Right ventricle myocardium inferior (tissue), 1 donor: Measurements from ENCODE around the gene RETREG1. TPM values are rescaled to one million over a fixed set of nuclear protein-coding genes. Genes with fewer than 3 reads are reported as not detected.
A peak's percentile ranks its signal among the peaks of the same experiment; 100 is the strongest.
"Not testable (repeated sequence)": the region's sequence is repeated elsewhere in the genome, so short reads cannot be mapped to it uniquely, and the experiment has no call there.

ENCODE experiments used
- ATAC-seq: fragments of 200-7000 bp; cut with Tn5 transposase; one replicate; pipeline ENCODE4 v1.9.1; 2020; ENCODE audit warnings: mild to moderate bottlenecking, moderate library complexity
- DNase-seq: peaks from one replicate; pipeline ENCODE4 v3.0.0; 2021; ENCODE audit errors: missing footprints
- intact Hi-C: fragments of 100-400 bp; cut with DNase I; formaldehyde crosslinking; loops from one replicate; pipeline ENCODE4 v1.11.0; 2022
- total RNA-seq: library from RNA; stranded (reverse); fragmentation: NEBNext Ultra II Directional; extraction: Animal tissue kit (Norgen Biotek cat#: 25700); gene quantifications from one replicate; pipeline ENCODE4 v1.2.1, GENCODE V29; 2021
- donor health status: DM: no; HTN: yes; CAD: no; lungs with severe emphysema.

Gene RETREG1
- total RNA-seq, 1 donor from 2014 or later = 197 TPM

DNA sequence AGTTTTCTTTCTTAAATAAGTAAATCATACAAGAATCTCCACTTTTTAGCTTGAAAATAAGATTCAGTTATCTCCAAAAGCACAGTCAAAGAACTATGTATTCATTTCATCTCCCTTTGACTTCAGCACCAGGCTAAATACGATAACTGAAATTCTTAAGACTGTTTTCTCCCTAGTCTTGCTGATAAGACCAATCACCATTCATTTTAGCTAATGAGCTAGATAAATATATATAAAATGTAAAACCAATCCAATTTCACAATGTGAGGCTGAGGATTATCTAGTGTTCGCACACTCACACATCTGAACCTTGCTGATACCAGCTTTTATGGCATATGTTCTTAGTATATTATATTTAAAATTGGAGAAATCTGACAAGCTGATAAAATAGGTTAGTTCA is 133.9 kb downstream of the RETREG1 start:
- ATAC-seq (no peak), DNase-seq (no peak)
- intact Hi-C loops = loop anchor here (10.0 kb wide), 1 partner anchor 712 kb away; no protein-coding TSS in a partner anchor

DNA sequence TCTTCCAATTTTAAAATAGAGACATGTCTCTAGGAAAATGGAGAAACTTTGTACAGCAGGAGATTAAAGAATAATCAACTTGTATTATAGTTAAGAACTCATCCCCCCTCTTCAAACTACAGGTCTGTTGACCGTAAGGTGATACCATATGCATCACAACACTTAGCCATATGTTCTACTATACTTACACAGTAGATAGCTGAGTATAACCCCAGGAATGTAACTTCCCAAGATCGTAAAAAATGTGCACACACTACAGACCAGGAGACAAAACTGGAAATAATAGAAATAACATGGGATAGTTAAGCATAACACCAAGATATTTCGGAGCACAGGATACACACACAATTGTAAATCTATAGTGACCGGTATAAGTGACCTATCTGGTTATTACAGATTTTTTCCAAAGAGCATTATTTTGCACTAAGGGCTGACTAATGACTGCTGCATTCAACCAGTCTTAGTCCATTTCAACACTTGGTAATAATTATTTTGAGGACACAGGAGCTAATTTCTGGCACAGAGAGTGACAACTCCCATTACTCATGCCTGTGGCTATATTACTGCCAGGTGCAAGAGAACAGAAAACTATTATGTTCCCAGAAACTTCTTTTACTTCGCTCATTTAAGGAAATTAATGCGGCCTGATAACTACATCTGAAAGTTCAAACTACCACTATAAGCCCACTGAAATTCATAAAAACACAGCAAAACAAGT is 135.8 kb downstream of the RETREG1 start:
- intact Hi-C loops = loop anchor here (10.0 kb wide), 1 partner anchor 714 kb away; no protein-coding TSS in a partner anchor
- no peak for DNase-seq
- no peak for ATAC-seq

DNA sequence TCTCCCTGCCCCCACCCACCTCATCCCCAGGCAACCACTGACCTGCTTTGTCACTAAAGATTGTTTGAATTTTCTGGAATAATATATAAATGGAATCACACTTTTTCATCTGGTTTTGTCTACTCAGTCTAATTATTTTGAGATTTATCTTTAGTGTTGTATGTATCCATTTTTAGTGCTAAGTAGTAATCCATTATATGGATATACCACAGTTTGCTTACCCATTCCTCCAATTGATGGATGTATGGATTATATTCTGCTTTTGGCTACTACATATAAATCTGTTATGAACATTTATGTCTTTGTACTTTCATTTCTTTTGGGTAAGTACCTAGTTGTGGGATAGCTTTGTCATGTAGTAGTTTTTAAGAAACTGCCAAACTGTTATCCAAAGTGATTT is 136.7 kb downstream of the RETREG1 start:
- intact Hi-C loops = loop anchor here (10.0 kb wide), 1 partner anchor 715 kb away; no protein-coding TSS in a partner anchor
- no peak for ATAC-seq
- DNase-seq = no peak

DNA sequence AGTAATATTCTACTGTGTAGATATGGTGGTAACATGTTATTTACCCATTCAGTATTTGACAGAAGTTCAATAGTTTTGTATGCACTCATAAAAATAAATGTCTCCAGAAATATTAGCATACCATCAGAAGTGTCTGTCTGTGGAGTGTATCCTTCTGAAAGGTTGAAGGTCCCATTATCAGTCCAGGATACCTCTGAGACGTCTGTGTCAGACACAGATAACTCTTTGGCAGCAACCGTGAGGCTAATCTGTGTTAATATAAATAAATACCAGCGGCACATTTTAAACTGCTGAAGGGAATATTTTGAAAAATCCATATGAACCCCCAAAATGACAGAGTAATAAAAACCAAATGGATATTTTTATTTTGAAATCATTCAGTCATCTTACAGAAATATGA is 139.3 kb downstream of the RETREG1 start:
- no peak for ATAC-seq
- no peak for DNase-seq

DNA sequence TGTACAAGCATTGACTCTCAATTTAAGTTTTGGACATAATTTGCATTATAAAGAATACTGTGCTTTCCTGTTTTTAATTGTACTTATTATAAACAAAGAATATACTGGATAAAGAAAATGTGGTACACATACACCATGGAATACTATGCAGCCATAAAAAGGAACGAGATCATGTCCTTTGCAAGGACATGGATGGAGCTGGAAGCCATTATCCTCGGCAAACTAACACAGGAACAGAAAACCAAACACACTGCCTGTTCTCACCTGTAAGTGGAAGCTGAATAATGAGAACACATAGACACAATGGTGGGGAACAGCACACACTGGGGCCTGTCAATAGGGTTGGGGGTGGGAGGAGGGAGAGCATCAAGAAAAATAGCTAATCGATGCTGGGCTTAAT is 140.4 kb downstream of the RETREG1 start:
- ATAC-seq, DNase-seq, intact Hi-C loops: not testable (repeated sequence)

More for the DNA sequence above, 139.3 kb downstream of the RETREG1 start:
- intact Hi-C loops = no loop called here

DNA sequence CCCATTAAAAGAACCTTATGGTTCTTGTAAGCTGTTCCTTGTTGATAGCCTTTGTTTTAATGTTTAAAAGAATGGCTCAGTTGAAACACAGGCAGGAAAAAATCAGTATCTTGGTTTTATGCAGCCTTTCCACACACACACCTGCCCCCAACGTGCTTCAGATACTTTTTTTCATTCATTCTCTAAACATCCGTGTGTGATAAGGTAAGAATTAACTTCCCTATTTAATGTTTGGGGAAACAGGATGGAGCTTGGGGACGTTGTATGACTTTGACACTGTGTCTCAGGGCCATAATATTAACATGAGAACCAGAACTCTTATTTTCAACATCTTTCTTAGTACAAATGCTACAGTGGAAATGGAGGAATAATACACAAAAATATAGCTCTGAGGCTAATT is 145.4 kb downstream of the RETREG1 start:
- DNase-seq (no peak), ATAC-seq (no peak)
- intact Hi-C loops = no loop called here

DNA sequence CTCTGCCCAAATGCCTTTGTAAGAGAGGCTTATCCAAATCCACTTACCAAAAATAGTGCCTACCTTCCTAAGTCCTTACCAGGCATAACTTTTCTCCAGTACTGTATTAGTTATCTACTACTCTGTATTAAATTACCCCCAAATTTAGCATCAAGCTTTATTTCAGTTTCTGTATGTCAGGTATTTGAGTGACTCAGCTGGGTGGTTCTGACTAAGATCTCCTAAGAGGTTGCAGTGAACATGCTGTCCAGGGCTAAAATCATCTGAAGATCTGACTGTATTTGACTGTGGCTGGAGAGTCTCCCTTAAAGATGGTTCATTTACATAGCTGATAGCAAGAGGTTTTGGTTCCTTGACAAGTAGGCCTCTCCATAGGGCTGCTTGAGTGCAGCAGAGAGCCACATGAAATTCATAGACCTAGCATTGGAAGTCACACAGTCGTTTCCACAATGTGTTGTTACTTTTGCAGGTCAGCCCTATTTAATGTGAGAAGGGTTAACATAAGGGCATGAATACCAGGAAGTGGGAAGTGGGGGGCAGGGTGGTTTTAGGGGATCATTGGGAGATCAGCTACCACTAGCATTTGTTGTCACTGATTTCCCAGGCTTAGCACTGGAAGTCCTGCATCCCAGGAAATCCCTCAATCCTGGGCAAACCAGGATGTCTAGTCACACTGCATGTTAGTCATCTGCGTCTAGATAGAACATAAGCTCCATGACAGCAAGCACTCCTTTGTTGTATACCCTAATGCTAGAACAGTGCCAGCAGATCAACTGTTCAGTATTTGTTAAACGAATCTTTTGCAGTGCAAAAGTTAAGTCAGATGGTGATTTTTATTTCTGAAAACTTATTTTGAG is 149.2 kb downstream of the RETREG1 start:
- intact Hi-C loops = no loop called here
- no peak for DNase-seq
- ATAC-seq = peak; percentile 58

DNA sequence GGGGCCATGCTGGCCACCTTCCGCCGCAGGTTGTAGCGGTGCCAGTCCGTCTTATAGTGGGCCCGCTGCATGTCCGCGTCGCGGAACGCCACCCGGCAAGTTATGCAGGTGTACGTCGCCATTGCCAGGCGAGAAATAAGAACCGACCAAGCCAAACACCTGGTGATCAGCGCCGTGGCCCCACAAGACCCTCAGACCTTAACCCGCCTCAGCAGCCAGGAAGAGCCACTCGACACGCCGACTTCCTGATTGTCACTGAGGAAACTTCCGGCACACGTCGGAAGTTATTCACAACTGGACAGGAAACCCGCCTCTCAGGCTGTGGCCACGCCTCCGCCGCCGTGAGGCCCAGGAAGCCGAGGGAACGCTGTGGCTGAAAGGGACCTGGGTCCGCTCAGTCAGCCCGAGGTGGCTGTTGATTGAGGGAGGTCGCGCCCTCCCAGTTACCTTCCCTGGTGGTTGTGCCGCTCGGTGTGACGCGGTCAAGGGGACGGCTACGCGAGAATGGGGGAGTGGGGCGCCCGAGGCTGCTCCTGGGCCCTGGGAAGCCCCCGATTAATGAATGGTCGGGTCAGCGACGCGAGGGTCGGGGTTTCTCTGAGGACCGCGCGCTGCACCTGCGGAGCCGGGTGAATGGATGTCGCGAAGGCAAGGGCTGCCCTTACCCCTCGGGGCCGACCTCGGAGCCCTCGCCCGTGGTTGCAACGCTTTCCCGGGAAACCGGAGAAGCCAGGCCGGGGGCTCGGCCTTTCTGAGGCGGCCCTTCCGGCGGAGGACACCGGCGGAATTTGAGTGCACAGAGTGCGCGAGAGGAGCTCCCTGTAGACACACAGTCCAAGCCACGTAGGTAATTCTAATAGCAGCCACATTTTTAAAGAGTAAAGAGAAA is 151.0 kb downstream of the RETREG1 start, which contains the start of gene ZNF622:
TSS of gene ZNF622 (minus strand) at position 257 of the 889 bp plus-strand sequence. CDS start at position 122, 135 bp downstream.
- ATAC-seq (peak; percentile 93), DNase-seq (peak; percentile 96)
- intact Hi-C loops = no loop called here

DNA sequence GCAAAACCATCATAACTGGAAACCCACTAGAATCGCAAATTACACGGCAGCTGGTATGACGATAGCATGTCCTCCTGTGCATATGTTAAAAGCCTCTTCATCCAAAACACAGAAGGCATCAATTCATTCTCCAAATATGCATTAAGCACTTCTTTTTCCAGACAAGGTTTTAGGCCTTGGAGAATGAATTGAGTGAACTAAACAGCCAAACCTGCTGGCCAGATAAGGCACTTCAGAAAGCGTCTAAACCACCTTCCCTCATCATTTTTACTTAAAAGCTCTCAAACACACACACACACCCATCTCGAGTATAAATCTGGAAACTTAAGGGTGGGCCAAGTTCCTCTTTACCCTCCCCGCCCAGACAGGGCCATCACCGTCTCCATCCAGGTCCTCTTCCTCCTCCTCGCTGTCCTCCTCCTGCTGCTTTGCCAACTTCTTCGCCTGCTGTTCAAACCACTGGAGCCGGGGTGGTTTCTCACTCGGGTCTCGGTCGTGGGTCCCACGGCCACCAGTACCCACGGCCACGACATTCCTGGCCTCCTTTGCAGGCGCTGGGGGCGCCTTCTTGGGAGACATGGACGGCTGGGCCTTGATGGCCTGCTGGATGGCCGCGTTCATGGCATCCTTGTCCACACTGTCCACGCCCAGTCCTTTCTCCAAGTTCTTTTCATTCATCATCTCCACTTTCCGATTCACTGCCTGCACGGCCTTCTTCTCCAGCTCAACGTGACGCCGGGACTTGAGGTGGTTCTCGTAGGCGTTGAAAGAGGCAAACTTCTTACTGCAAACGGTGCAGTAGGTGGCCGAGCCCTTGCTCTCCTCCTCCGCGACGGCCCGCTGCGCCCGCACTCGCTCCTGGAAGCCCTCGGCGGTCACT is 151.9 kb downstream of the RETREG1 start:
- ATAC-seq (no peak), DNase-seq (peak; percentile 57)
- intact Hi-C loops = no loop called here

DNA sequence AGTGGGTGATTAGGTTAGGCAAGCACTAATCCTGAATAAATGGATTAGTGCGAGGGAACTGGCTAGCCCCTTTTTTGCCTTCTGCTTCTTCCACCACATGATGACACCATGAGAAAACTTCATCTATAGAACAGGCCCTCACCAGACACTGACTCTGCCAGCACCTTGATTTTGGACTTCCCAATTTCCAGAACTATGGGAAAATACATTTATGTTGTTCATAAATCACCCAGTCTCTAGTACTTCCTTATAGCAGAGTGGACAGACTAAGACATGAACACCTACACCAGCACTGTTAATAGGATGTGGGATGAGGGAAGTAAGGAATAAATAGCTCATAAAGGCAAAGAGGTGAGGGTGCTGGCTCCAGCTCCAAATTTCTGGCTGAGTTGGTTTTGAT is 152.6 kb downstream of the RETREG1 start:
- ATAC-seq (no peak), DNase-seq (no peak)
- intact Hi-C loops = no loop called here

DNA sequence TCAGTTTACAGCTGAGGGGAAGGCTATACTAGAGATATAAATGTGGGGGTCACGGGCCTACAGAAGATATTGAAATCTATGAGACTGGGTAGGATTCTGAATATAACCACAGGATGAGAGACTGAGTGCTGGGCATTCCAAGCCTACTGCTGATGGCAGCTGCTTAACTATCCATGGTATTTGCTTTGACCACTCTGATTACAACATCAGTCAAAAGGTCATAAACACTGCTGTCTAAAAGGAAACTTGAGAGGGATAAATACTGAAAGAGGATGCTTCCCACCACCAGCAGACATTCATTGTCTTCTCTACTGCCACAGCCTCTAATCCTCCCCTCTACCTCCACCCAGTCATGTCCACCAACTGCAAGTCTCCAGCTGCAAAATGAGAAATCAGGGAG is 155.0 kb downstream of the RETREG1 start:
- intact Hi-C loops = no loop called here
- DNase-seq = no peak
- ATAC-seq = no peak

DNA sequence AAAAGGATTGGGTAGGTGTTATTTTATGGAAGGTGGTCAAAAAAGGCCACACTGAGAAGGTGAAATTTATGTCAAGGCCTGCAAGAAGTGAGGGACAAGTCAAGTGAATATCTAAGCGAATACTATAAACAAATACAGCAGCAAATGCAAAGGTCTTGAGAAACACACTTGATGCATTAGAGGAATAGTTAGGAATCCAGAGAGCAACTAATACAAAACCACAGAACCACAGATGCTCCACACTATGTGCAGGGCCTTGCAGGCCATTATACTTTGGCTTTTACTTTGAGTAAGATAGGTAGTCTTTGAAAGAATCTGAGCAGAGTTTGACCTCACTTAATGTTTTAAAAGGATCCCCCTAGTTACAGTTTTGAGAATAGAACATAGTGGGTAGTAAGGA is 155.8 kb downstream of the RETREG1 start:
- DNase-seq (no peak), ATAC-seq (no peak)
- intact Hi-C loops = no loop called here

DNA sequence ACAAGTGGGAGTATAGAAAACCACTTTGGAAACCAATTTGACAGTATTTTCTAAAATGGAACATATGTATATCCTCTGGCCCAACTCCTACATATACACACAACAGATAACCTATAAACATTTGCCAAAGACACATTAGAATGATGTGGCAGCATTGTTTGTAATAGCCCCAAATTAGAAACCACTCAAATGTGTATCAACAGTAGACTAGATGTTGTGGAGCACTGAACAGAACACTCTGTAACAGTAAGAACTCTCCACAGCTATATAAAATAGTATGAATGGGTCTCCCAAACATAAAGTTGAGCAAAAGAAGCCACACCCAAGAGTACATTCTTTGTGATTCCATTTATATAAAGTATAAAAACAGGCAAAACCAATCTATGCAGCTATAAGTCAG is 157.3 kb downstream of the RETREG1 start:
- ATAC-seq (peak; percentile 78), DNase-seq (no peak)
- intact Hi-C loops = loop anchor here (5.0 kb wide), 2 partner anchors 208 to 447 kb away; no protein-coding TSS in a partner anchor

DNA sequence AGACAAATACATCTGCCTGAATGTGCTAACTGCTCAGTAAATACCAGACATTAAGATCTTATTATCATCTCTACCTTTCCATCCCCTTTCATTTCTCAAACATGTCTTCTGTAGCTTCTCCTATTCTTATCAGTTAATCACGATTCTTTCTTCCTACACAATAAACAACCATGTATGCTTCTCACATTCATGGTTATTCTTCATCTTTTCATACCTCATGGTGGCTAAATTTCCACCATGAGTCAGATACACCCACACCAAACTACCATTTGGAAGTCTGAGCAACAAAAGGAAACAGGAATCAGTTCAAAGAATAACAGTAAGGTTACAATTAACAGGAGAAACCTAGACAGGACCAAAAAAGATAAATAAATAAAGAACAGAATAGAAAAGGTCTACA is 158.9 kb downstream of the RETREG1 start:
- intact Hi-C loops = loop anchor here (5.0 kb wide), 2 partner anchors 209 to 446 kb away; no protein-coding TSS in a partner anchor
- DNase-seq (no peak), ATAC-seq (no peak)

DNA sequence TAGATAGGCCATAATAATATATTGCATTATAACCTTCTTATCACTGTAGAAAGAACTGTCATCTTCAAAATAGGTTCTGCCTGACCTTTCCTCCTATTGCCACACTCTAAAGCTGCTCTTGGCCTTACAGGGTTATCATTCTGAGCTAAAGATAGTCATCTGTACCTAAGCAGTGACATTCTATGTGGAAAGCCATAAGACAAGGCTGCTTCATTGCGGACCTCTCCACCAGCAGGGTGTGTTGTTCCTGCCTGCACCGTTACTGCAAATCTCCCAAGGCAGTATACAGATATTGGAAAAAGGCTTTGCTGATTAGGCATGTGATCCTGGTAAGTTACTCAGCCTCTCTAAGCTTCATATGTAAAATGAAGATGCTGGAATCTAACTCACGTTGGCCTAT is 159.3 kb downstream of the RETREG1 start:
- DNase-seq = no peak
- intact Hi-C loops = loop anchor here (5.0 kb wide), 2 partner anchors 210 to 445 kb away; no protein-coding TSS in a partner anchor
- no peak for ATAC-seq

DNA sequence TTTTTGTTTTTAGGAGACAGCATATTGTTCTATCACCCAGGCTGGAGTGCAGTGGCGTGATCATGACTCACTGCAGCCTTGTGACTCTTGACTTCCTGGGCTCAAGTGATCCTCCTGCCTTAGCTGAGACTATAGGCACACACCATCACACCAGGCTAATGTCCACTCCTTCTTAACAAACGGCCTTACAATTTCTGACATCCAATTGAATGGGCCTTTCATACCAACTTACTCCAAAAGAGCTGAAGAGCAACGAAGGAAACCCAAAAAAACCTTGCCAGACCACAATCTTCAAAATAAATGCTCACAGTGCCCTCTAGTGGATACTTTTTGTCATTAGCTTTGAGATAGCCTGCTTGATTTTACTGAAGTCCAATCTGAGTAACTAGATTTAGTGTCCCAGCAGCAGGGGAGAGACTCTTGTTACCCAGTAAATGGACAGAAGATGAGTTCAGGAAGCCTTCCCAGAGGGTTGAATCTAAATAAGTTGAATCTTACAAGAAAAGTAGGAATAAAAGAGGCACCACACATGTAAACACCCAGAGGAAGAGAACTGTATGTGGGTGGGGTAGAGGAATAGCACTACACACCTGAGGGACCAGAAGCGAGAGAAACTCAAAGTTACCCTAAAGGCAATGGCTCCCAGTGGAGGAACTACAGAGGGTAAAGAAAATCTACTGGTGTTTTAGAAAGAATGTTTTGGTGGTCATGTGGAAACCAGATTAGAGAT is 160.5 kb downstream of the RETREG1 start:
- intact Hi-C loops = loop anchor here (5.0 kb wide), 2 partner anchors 211 to 444 kb away; no protein-coding TSS in a partner anchor
- no peak for DNase-seq
- ATAC-seq = peak; percentile 21

DNA sequence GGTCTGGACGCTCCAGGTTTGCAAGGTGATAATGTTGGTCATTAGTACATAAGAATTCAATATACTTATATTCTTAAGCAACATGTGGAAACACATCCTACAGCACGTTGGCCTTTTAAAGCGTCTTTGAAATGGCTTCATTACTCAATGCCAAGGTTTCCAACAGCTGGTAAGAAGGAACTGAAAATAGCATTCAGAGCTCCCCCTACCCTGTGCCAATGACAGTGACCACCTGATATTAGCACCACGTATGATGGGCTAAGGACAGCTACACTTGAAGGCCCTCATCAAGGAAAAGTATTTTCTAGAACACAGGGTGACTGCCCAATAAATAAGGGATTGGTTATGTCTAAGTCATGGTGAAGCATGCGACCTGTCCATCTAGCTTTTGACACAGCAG is 161.1 kb downstream of the RETREG1 start:
- intact Hi-C loops = loop anchor here (5.0 kb wide), 2 partner anchors 212 to 443 kb away; no protein-coding TSS in a partner anchor
- ATAC-seq = no peak
- DNase-seq = no peak
